ENCODE results near the gene COX19.

COX19 gene

DNA sequence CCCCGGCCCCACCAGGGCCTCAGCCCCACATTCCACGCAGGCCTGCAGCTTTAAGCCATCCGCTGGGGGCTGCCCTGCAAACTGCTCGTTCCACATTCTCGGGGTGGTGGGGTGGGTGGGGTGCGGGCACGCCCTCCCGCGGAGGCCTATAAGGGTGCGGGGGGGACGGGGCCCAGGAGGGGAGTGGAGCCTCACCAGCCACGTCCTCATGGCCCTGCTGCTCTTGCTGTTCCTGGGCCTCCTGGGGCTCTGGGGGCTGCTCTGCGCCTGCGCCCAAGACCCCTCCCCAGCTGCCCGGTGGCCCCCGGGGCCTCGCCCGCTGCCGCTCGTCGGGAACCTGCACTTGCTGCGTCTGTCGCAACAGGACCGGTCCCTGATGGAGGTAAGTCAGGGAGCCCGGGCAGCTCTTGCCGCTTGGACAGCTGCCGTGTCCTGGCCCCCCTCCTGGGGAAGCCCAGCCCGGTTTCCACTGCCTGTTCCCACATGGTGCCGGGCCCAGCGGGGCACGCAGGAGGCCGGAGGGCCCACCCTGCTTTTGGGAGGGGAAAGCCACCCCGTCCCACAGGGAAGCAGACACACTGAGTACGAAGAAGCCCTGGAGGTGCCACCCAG, 7.8 kb upstream of the COX19 start, which contains the start of gene CYP2W1:
Gene CYP2W1, plus strand, starts transcription at position 178 of the 612 bp plus-strand sequence. Its CDS starts 31 bp downstream, at position 209.
- Histone ChIP-seq H3K9me3 (no peaks in the 10 kb centered on the region), H3K36me3 (no peaks in the 10 kb centered on the region), H3K27ac (no peak within 1 kb of the TSS), H3K4me1 (ENCODE audit: control insufficient read depth in 1 of 2, insufficient read depth in 1 of 2, low read depth in 1 of 2, low read length in 1 of 2) (no peaks in the 10 kb centered on the region), H3K27me3 (peaks cover 32% of the 10 kb centered on the region), H3K4me3 (ENCODE audit: low read depth in 1 of 2, low read length in 1 of 2) (no peak within 1 kb of the TSS)
- TF ChIP-seq, protein P1, sequence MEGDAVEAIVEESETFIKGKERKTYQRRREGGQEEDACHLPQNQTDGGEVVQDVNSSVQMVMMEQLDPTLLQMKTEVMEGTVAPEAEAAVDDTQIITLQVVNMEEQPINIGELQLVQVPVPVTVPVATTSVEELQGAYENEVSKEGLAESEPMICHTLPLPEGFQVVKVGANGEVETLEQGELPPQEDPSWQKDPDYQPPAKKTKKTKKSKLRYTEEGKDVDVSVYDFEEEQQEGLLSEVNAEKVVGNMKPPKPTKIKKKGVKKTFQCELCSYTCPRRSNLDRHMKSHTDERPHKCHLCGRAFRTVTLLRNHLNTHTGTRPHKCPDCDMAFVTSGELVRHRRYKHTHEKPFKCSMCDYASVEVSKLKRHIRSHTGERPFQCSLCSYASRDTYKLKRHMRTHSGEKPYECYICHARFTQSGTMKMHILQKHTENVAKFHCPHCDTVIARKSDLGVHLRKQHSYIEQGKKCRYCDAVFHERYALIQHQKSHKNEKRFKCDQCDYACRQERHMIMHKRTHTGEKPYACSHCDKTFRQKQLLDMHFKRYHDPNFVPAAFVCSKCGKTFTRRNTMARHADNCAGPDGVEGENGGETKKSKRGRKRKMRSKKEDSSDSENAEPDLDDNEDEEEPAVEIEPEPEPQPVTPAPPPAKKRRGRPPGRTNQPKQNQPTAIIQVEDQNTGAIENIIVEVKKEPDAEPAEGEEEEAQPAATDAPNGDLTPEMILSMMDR (IDR thresholded peaks at IDR 0.05), result no peak

DNA sequence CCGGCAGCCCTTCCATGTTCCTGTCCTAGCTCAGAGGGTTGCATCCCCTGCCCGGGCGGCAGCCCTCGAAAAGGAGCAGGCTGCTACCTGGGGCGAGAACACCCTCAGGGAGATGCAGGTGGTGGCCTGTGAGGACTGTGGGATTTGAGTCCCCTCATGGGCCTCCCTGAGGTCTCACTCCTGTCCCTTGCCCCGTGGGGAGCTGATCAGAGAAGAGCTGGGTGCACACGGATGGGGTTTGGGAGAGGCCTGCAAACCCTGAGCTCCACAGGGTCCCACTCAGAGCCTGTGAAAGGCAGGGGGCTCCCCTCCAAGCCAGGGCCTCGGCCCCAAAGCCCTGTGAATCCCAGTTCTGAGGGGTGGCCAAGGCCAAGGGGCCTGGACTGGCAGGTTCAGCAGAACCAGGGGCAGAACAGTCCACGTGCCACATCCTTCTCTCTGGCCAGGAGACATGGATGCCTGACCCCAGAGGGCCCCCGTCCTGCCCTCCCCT, 7.2 kb upstream of the COX19 start:
- Histone ChIP-seq H3K4me1 (ENCODE audit: control insufficient read depth in 1 of 2, insufficient read depth in 1 of 2, low read depth in 1 of 2, low read length in 1 of 2) (no peaks in the 10 kb centered on the region), H3K4me3 (ENCODE audit: low read depth in 1 of 2, low read length in 1 of 2) (no peak overlapping the region), H3K9me3 (no peaks in the 10 kb centered on the region), H3K27ac (no peak overlapping the region), H3K27me3 (peaks cover 26% of the 10 kb centered on the region), H3K36me3 (no peaks in the 10 kb centered on the region)
- TF ChIP-seq, protein P1 (IDR thresholded peaks at IDR 0.05), result no peak

DNA sequence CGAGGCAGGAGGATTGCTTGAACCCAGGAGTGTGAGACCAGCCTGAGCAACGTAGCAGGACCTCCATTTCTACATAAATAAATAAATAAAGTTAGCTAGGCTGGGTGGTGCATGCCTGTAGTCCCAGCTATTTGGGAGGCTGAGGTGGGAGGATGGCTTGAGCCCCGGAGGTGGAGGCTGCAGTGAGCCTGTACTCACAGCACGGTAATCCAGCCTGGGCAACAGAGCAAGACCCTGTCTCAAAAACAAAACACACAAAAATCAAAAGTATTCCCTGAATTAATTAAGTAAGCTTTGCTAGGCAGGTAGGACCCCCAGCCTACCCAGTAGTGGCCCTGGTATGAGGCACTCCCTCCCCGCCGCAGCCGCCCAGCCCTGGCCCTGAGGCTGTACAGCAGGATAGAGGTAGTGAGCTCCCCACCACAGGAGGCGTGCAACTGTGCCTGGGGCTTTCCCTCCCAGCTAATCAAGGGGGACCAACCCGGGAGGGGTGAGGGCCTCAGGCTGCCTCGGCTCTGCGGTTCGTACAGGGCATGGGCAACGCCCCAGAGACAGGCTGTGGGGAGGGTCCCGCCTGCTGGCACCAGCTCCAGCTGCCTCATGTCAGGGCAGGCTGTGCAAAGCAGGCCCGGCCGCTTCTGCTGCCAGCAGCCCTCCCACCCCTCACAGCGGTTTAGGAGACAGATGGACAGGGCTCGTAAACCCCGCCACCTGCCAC, 6.6 kb upstream of the COX19 start:
- H3K4me3 ChIP-seq (ENCODE audit: low read depth in 1 of 2, low read length in 1 of 2), result no peak overlapping the region
- H3K27ac ChIP-seq, result no peak overlapping the region
- H3K4me1 ChIP-seq (ENCODE audit: control insufficient read depth in 1 of 2, insufficient read depth in 1 of 2, low read depth in 1 of 2, low read length in 1 of 2), result no peaks in the 10 kb centered on the region
- H3K36me3 ChIP-seq, result no peaks in the 10 kb centered on the region
- peaks cover 20% of the 10 kb centered on the region for H3K27me3 ChIP-seq
- H3K9me3 ChIP-seq, result no peaks in the 10 kb centered on the region
- TF ChIP-seq, protein P1 (IDR thresholded peaks at IDR 0.05), result no peak

GRCh38 chr7:979886-980571, 4.7 kb upstream of the COX19 start:
- Histone ChIP-seq H3K4me1 (ENCODE audit: control insufficient read depth in 1 of 2, insufficient read depth in 1 of 2, low read depth in 1 of 2, low read length in 1 of 2) (peaks cover 4 to 5% of the 10 kb centered on the region in 2 experiments), H3K27ac (no peak overlapping the region), H3K4me3 (ENCODE audit: low read depth in 1 of 2, low read length in 1 of 2) (no peak overlapping the region), H3K36me3 (no peaks in the 10 kb centered on the region), H3K27me3 (peaks cover 1% of the 10 kb centered on the region), H3K9me3 (no peaks in the 10 kb centered on the region)
- TF ChIP-seq, protein P1 (IDR thresholded peaks at IDR 0.05), result no peak

DNA sequence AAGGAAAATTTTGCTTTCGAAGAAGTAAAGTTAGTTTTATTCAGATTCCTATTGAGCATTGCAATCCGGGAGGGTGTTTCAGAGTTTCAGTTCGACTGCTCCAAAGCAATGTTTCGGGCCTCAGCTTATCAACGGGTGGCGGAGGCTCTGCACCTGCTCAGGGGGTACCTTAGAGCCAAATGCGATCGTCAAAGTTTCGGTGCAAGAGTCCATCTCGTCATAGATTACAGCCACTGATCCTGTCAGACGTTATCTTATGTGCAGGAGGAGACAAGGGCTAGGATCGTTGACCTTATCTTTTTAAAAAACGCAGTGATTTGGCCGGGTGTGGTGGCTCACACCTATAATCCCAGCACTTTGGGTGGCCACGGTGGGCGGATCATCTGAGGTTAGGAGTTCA, 3.8 kb upstream of the COX19 start:
- Histone ChIP-seq H3K4me3 (ENCODE audit: low read depth in 1 of 2, low read length in 1 of 2) (no peak overlapping the region), H3K4me1 (ENCODE audit: control insufficient read depth in 1 of 2, insufficient read depth in 1 of 2, low read depth in 1 of 2, low read length in 1 of 2) (peaks cover 6 to 13% of the 10 kb centered on the region in 2 experiments), H3K9me3 (no peaks in the 10 kb centered on the region), H3K27me3 (no peaks in the 10 kb centered on the region), H3K36me3 (no peaks in the 10 kb centered on the region), H3K27ac (no peak overlapping the region)
- TF ChIP-seq, protein P1 (IDR thresholded peaks at IDR 0.05), result no peak
